Mucosa of gallbladder (tissue), 1 donor: ENCODE data around the gene ALDH16A1. TPM values are rescaled to one million over a fixed set of nuclear protein-coding genes. Genes with fewer than 3 reads are reported as not detected.

ENCODE experiments used
- DNase-seq: peaks from one replicate; pipeline ENCODE4 v3.0.0-alpha.2; 2020; ENCODE audit warnings: low spot score
- total RNA-seq: library from RNA; stranded (reverse); gene quantifications from one replicate; pipeline ENCODE4 v1.2.1, GENCODE V29; 2021
- donor health status: DM: no; HTN: no; CAD: no.

Gene ALDH16A1
- total RNA-seq, 1 donor from 2014 or later: 45.3 TPM

- no peak for DNase-seq
Measured at GRCh38 chr19:49512970-49513745, 60.1 kb downstream of the ALDH16A1 start.

GRCh38 chr19:49513746-49514118, 60.7 kb downstream of the ALDH16A1 start:
- DNase-seq: no peak

DNA sequence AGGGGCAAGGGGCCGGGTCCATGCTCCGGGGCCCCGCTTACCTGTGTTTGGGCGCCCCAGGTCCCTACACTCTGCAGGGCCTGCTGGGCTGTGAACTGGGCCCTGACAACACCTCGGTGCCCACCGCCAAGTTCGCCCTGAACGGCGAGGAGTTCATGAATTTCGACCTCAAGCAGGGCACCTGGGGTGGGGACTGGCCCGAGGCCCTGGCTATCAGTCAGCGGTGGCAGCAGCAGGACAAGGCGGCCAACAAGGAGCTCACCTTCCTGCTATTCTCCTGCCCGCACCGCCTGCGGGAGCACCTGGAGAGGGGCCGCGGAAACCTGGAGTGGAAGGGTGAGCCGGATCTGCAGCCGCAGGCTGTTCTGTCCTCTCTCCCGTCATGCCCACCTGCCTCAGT, 61.1 kb downstream of the ALDH16A1 start:
- DNase-seq: no peak

DNA sequence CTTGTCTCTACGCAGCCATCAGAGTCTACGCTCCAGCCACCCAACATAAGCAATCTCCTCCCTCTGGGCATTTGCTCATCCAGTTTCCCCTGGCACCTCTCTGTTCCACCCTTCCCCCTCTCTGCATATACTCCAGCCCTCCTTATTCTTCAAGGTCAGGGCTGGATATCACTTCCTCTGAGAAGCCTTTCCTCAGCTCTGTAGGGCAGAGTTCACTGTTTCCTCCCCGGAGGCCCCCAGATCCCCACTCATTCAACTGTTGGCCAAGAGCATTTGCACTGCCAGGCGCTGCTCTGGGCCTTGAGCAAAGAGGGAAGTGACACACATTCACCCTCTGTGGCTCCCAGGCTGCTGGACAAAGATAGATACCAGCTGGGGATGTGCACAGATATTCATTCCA, 62.7 kb downstream of the ALDH16A1 start:
- no peak for DNase-seq

GRCh38 chr19:49518033-49518432, 65.0 kb downstream of the ALDH16A1 start:
- no peak for DNase-seq

Other genes starting within 250 kb of the ALDH16A1 start
- gene SLC6A16, start 128.0 kb upstream of the ALDH16A1 start, total RNA-seq: 0.86 TPM
- 27.5 TPM for gene CD37, start 117.8 kb upstream of the ALDH16A1 start, total RNA-seq
- 18.0 TPM for gene TEAD2, start 90.8 kb upstream of the ALDH16A1 start, total RNA-seq
- gene DKKL1, start 89.3 kb upstream of the ALDH16A1 start, total RNA-seq: not detected
- not detected for gene KASH5, start 65.0 kb upstream of the ALDH16A1 start, total RNA-seq
- not detected for gene PTH2, start 29.8 kb upstream of the ALDH16A1 start, total RNA-seq
- not detected for gene GFY, start 27.8 kb upstream of the ALDH16A1 start, total RNA-seq
- gene SLC17A7, start 11.7 kb upstream of the ALDH16A1 start, total RNA-seq: 1.6 TPM
- 77.9 TPM for gene PIH1D1, start 1.4 kb upstream of the ALDH16A1 start, total RNA-seq
- gene FLT3LG, start 21.0 kb downstream of the ALDH16A1 start, total RNA-seq: 10.2 TPM
- 2,400 TPM for gene RPL13A, start 34.4 kb downstream of the ALDH16A1 start, total RNA-seq
- gene RPS11, start 43.2 kb downstream of the ALDH16A1 start, total RNA-seq: 1,395 TPM
- 320 TPM for gene FCGRT, start 59.4 kb downstream of the ALDH16A1 start, total RNA-seq
- gene RCN3, start 74.8 kb downstream of the ALDH16A1 start, total RNA-seq: 42.8 TPM
- 56.3 TPM for gene NOSIP, start 127.3 kb downstream of the ALDH16A1 start, total RNA-seq
- 18.2 TPM for gene PRRG2, start 128.1 kb downstream of the ALDH16A1 start, total RNA-seq
- gene PRR12, start 138.0 kb downstream of the ALDH16A1 start, total RNA-seq: 42.7 TPM
- gene RRAS, start 186.9 kb downstream of the ALDH16A1 start, total RNA-seq: 96.1 TPM
- 86.0 TPM for gene SCAF1, start 189.0 kb downstream of the ALDH16A1 start, total RNA-seq
- 174 TPM for gene IRF3, start 212.6 kb downstream of the ALDH16A1 start, total RNA-seq
- gene BCL2L12, start 212.7 kb downstream of the ALDH16A1 start, total RNA-seq: 18.9 TPM
- gene PRMT1, start 224.0 kb downstream of the ALDH16A1 start, total RNA-seq: 103 TPM
- 1.3 TPM for gene ADM5, start 236.4 kb downstream of the ALDH16A1 start, total RNA-seq
- 14.2 TPM for gene CPT1C, start 237.9 kb downstream of the ALDH16A1 start, total RNA-seq